GM19240 (cell line): ENCODE data around the gene GJA10.

Experiments used
- DNase-seq: peaks from one replicate; pipeline ENCODE4 v3.0.0; 2011; ENCODE audit warnings: low spot score; ENCODE audit not compliant: insufficient read length

Gene GJA10

GRCh38 chr6:89944826-89945407 lies 50.6 kb downstream of the GJA10 start:
- no peak for DNase-seq
